ENCODE results near the gene UBALD1. TPM values are rescaled to one million over a fixed set of nuclear protein-coding genes. Genes with fewer than 3 reads are reported as not detected.

The UBALD1 gene
- total RNA-seq, 6 experiments from 2014 or later: 23.5 to 33.2 (median 27.9) TPM

DNA sequence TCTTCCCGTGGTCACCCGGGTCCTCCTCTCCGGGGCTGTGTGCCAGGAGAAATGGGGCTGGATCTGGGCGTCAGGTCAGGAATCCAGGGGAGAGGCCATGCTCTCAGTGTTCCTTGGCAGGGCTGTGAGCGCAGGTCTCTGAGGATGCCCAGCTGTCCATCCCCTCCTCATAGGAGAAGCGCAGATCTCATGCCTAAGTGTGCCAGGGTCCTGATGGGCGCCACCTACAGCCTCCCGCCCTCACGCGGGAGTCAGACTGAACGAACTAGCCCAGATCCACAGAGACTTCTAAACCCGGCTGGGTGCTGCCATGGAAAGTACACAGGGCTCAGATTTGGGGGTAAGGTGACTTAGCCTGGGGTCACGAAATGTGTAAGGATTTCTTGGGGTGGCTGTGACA, 34.2 kb upstream of the UBALD1 start:
- TF ChIP-seq CTCF (IDR thresholded peaks at IDR 0.05): no peak
- Mint-ChIP-seq H3K36me3 (ENCODE audit: low read depth) (peaks cover 27% of the 10 kb centered on the region), H3K27me3 (ENCODE audit: insufficient read depth) (peaks cover 2% of the 10 kb centered on the region; the same call in 1 of the 2 replicates), H3K9me3 (peaks cover 5% of the 10 kb centered on the region; the same call in 1 of the 2 replicates), H3K4me3 (no peak overlapping the region), H3K27ac (no peak overlapping the region), H3K4me1 (ENCODE audit: low read depth) (no peaks in the 10 kb centered on the region)
- no peak for DNase-seq

DNA sequence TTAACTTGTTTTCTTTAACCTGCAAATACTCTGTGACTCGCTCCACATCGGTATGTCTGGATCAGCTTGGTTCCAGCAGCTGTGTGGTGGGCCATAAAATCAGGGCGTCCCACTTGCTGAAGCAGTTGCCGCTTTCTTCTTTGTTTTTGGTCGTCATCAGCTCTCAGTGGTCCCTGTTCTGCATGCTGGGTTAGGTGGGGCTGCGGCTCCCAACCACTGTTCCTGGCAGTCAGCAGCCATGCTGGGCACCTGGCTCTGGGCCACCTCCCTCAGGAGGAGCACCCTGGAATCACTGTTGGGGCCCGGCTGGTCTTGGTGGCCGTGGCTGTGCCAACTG, 32.9 kb upstream of the UBALD1 start:
- H3K9me3 Mint-ChIP-seq: peaks cover 5% of the 10 kb centered on the region; the same call in 1 of the 2 replicates
- DNase-seq: no peak
- H3K36me3 Mint-ChIP-seq (ENCODE audit: low read depth): peaks cover 27% of the 10 kb centered on the region

GRCh38 chr16:4646773-4647643, 32.3 kb upstream of the UBALD1 start:
- Mint-ChIP-seq H3K36me3 (ENCODE audit: low read depth) (peaks cover 27% of the 10 kb centered on the region), H3K27me3 (ENCODE audit: insufficient read depth) (peaks cover 2% of the 10 kb centered on the region; the same call in 1 of the 2 replicates), H3K9me3 (peaks cover 5% of the 10 kb centered on the region; the same call in 1 of the 2 replicates), H3K27ac (no peak overlapping the region), H3K4me3 (no peak overlapping the region), H3K4me1 (ENCODE audit: low read depth) (no peaks in the 10 kb centered on the region)
- no peak for TF ChIP-seq CTCF (IDR thresholded peaks at IDR 0.05)
- no peak for DNase-seq

More for the DNA sequence above, 32.9 kb upstream of the UBALD1 start:
- peaks cover 2% of the 10 kb centered on the region; the same call in 1 of the 2 replicates for H3K27me3 Mint-ChIP-seq (ENCODE audit: insufficient read depth)
- no peaks in the 10 kb centered on the region for H3K4me1 Mint-ChIP-seq (ENCODE audit: low read depth)
- no peak overlapping the region for H3K27ac Mint-ChIP-seq
- TF ChIP-seq CTCF (IDR thresholded peaks at IDR 0.05): no peak
- no peak overlapping the region for H3K4me3 Mint-ChIP-seq

- H3K4me1 Mint-ChIP-seq (ENCODE audit: low read depth): peaks cover 23% of the 10 kb centered on the region
- no peak overlapping the region for H3K27ac Mint-ChIP-seq
- H3K9me3 Mint-ChIP-seq: no peaks in the 10 kb centered on the region
- no peak overlapping the region for H3K4me3 Mint-ChIP-seq
- TF ChIP-seq CTCF (IDR thresholded peaks at IDR 0.05): no peak
- no peak for DNase-seq
- peaks cover 2% of the 10 kb centered on the region; the same call in 1 of the 2 replicates for H3K27me3 Mint-ChIP-seq (ENCODE audit: insufficient read depth)
- H3K36me3 Mint-ChIP-seq (ENCODE audit: low read depth): peaks cover 4% of the 10 kb centered on the region; the same call in 1 of the 2 replicates
Measured at GRCh38 chr16:4641895-4642294, 27.2 kb upstream of the UBALD1 start.

DNA sequence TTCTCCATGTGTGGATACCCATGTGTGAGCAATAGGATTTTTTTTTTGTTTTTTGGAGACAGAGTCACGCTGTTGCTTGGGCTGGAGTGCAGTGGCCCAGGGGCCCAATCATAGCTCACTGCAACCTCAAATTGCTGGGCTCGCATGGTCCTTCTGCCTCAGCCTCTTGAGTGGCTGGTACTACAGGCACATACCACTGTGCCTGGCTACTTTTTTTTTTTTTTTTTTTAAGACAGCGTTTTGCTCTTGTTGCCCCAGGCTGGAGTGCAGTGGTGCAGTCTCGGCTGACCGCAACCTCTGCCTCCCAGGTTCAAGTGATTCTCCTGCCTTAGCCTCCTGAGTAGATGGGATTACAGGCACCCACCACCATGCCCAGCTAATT, 26.6 kb upstream of the UBALD1 start:
- peaks cover 4% of the 10 kb centered on the region; the same call in 1 of the 2 replicates for H3K36me3 Mint-ChIP-seq (ENCODE audit: low read depth)
- TF ChIP-seq CTCF (IDR thresholded peaks at IDR 0.05): no peak
- peaks cover 23% of the 10 kb centered on the region for H3K4me1 Mint-ChIP-seq (ENCODE audit: low read depth)
- no peak overlapping the region for H3K27ac Mint-ChIP-seq
- no peak overlapping the region for H3K4me3 Mint-ChIP-seq
- DNase-seq: no peak
- H3K9me3 Mint-ChIP-seq: no peaks in the 10 kb centered on the region
- H3K27me3 Mint-ChIP-seq (ENCODE audit: insufficient read depth): peaks cover 2% of the 10 kb centered on the region; the same call in 1 of the 2 replicates
